HG03280 (cell line): ENCODE data around the gene QPCTL.
"Not testable (repeated sequence)": the region's sequence is repeated elsewhere in the genome, so short reads cannot be mapped to it uniquely, and the experiment has no call there.

Source experiments
- ATAC-seq: cut with Tn5 transposase; IDR thresholded peaks from one replicate; pipeline ENCODE4 v1.9.1; 2021; ENCODE audit warnings: mild to moderate bottlenecking, moderate library complexity; ENCODE audit not compliant: unreplicated experiment

QPCTL gene

DNA sequence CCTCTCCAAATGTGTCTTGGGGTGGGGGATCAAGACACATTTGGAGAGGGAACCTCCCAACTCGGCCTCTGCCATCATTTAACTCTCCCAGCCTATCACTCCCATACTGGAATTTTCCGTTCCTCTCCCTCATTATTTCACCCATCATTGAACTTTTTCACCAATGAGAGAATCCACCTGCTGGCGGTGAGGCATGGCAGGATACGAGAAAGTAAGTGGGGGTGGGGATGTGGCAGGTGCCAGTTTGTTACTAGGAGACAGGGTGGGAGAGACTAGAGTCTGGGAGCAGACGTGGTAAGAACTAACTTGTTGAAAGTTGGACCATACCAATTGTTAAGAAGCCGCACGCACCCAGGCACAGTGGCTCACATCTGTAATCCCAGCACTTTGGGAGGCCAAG lies 17.5 kb upstream of the QPCTL start:
- ATAC-seq = no peak

DNA sequence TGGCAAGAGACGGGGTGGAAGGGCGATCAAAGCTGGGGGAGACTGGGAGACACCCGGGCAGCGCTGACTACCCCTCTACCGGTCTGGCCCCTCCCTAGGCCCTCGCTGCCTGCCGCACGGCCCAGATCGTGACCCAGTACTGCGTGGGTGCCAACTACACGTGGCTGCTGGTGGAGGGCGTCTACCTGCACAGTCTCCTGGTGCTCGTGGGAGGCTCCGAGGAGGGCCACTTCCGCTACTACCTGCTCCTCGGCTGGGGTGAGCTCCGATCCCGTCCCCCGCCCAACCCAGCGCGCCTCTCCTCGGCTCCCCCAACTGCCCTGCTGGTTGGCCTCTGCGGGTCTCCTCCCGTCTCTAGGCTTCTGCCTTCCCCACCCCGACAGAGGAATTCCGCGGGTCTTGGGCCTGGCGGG lies 15.6 kb upstream of the QPCTL start:
- ATAC-seq = no peak

DNA sequence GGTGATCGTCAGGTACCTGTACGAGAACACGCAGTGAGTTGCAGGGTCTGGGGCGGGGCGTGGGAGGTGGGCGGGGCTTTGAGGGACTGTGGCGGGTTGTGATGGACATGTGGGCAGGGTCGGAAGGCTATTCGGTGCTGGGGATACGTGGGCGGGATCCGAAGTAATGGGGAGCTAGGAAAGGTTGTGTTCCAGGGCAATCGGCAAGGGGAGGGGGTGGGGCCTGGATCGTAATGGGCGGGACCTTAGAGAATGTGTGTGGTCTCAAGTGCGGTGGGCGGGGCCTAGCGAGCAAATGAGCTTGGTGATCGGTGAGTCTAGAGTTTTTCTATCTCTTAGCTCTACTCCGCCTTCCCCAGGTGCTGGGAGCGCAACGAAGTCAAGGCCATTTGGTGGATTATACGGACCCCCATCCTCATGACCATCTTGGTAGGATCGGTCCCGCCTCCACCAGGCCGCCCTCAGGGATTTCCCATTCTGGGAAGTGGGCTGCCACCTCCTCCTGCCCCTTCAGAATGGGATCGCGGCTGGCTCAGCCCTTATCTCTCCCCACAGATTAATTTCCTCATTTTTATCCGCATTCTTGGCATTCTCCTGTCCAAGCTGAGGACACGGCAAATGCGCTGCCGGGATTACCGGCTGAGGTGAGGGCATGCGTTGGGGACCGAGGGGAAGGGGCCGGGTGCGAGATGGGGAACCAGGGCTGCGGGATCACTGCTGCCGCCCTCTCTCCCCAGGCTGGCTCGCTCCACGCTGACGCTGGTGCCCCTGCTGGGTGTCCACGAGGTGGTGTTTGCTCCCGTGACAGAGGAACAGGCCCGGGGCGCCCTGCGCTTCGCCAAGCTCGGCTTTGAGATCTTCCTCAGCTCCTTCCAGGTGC lies 14.9 kb upstream of the QPCTL start:
- ATAC-seq = peak; percentile 56

DNA sequence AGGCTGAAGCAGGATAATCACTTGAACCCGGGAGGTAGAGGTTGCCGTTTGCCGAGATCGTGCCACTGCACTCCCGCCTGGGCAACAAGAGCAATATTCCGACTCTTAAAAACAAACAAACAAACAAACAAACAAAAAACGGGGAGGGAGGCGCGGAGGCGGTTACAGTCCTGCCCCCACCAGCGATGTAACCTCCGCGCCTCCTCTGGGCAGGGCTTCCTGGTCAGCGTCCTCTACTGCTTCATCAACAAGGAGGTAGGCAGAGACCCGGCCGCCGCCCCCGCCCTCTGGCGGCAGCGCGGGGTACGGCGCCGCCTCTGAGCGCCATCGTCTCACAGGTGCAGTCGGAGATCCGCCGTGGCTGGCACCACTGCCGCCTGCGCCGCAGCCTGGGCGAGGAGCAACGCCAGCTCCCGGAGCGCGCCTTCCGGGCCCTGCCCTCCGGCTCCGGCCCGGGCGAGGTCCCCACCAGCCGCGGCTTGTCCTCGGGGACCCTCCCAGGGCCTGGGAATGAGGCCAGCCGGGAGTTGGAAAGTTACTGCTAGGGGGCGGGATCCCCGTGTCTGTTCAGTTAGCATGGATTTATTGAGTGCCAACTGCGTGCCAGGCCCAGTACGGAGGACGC lies 11.0 kb upstream of the QPCTL start:
- ATAC-seq = peak; percentile 70

DNA sequence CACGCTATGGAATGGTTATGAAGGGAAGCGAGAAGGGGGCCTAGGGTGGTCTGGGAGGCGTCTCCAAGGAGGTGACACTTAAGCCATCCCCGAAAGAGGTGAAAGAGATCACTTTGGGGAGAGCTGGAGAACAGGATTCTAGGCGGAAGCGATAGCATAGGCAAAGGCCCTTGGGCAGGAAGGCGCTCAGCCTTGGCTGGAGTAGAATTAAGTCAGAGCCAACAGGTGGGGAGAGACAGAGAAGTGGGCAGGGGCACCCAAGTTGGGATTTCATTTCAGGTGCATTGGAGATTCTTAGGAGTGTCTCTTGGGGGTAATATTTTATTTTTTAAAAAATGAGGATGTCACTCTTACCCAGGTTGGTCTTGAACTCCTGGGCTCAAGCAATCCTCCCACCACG lies 10.3 kb upstream of the QPCTL start:
- no peak for ATAC-seq

DNA sequence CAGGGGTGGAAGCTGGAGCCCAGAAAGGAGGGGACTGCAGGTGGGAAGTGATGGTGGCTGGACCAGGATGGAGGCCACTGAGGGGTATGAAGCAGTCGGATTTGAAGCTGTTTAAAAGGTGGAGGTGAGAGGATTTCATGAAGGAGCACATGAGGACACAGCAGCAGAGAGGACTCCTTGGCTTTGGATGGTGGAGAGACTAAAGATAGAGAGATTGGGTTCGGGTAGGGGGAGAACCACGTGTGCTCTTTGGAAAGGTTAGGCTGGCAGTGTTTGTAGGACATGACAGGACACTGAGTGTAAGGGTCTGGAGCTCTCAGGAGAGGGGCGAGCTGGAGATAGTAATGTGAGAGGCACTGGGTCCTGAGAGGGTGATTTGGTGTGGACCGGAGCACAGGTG lies 9.6 kb upstream of the QPCTL start:
- no peak for ATAC-seq

DNA sequence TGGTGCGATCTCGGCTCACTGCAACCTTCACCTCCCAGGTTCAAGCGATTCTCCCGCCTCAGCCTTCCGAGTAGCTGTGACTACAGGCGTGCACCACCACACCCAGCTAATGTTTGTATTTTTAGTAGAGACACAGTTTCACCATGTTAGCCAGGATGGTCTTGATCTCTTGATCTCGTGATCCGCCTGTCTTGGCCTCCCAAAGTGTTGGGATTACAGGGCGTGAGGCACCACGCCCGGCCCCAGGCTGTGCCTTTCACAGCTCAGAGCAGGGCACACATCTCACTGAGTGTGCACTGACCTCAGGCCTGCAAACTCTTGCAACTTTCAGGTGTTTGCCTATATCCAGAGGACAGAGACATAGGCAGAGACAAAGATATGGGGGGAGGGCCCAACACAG lies 7.4 kb upstream of the QPCTL start:
- not testable (repeated sequence) for ATAC-seq

DNA sequence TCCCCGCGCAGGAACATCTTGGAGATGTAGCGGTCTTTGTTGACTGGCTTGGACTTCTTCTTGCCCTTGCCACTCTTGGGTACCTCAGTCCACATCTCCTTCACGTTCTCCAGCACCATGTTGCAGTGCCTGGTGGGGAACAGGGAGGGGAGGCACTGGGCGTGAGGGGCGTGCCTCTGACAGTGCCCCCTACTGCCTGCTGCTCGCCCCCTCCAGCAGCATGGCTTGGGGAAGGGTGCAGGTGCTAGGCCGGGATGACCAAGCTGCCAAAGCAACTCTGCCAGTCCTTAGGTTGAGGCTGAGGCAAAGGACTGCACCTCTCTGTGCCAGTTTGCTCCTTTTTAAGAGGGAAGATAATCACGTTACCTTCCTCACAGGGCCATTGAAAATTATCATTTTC lies 4.9 kb upstream of the QPCTL start:
- ATAC-seq = no peak

DNA sequence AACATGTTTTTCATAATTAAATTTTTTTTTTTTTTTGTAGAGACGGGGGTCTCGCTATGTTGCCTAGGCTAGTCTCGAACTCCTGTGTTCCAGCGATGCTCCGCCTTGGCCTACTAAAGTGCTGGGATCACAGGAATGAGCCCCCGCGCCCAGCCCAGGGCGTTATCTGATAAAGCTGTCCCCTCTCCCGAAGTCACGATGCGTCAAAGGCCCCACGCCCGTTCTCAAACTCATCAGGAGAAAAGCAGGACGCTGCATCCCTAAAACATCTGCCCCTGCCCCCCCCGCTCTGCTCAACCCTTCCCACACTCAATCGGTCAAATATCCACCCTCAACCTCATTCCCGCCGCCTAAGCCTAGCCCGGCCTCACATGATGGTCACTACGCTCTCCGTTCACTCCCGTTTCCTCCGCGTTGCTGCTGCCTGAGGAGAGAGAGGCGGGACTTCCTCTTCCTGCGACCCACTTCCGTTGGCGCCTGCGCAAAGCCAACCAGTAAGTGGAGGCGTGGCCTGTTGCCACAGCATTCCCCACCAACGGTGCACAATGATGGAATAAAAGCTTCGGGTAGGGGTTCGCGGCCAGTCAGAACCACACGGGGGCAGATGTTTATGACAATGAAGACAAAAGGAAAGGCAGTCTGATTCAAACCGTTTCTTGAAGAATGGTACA lies 815 bp upstream of the QPCTL start, which contains the start of gene SNRPD2:
Gene SNRPD2 (minus strand): TSS at position 438 of the 671 bp plus-strand sequence. CDS start 65 bp downstream, at position 373.
- peak; percentile 57 for ATAC-seq

DNA sequence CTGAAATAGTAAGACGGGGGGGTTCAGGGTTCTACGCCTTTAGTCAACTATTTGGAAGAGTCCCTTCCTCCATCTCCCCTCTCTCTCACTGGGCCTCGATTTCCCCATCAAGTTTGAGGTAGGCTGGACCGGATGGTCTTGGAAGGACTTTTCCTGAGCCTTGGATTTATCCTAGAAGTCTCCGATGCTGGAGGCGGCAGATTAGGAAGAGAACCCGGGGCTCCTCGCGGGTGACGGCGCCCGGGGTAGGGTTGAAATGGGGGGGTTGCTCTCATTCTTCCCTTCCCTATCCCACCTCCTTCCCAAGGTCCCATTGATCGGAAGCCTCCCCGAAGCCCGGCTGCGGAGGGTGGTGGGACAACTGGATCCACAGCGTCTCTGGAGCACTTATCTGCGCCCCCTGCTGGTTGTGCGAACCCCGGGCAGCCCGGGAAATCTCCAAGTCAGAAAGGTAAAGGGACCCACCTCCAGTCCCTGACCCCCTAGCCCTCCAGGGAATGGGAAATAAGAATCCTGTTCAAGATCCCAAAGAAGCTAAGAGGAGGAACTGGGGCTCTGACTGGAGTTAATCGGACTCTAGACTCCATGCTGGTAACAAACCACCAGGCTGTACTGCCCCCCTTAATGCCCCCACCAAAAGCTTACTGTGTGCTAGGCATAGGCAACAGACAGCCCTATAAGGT lies 781 bp downstream of the QPCTL start:
- no peak for ATAC-seq

DNA sequence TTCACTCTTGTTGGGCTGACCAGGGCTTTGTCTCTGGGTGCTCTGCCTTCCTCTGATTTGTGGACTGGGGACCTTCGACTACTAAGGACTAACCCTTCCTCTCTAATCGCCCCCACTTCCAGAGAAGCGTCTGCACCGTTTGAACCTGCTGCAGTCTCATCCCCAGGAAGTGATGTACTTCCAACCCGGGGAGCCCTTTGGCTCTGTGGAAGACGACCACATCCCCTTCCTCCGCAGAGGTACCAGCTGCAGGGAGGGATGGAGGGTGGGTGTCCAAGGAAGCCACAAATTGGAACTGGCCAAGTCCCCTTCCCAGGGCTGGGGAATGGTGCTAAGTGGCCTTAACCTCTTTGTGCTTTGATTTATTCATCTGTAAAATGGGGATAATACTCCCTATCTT lies 9.2 kb downstream of the QPCTL start:
- ATAC-seq = no peak

DNA sequence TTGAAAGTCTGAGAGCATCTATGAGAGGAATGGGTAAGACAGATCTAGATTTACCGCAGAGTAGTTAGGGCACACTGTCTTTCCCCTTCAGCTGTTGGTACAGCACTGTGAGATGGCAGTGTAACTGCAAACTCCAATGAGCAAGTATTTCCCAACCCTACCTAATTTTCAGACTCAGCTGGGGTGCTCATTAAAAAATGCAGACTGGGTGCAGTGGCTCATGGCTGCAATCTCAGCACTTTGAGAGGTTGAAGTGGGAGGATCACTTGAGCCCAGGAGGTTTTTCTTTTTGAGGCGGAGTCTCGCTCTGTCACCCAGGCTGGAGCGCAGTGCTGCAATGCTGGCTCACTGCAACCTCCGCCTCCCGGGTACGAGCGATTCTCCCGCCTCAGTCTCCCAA lies 12.6 kb downstream of the QPCTL start:
- ATAC-seq = no peak

DNA sequence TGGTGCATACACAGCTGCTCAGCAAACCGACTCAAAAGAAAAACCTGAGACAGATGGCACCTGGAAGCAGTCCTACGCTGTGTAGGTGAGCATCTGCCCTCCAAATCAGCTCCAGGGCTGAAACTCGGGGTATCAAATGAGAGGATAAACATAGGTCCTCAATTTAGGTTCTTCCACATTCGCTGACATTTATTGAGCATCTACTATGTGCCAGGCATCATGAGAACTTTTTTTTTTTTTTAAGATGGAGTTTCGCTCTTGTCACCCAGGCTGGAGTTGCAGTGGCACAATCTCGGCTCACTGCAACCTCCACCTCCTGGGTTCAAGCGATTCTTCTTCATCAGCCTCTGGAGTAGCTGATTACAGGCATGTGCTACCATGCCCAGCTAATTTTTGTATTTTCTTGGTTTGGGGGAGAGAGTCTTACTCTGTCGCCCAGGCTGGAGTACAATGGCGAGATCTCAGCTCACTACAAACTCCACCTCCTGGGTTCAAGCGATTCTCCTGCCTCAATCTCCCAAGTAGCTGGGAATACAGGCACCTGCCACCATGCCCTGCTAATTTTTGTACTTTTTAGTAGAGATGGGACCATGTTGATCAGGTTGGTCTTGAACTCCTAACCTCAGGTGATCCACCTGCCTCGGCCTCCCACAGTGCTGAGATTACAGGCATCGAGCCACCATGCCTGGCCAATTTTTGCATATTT lies 13.4 kb downstream of the QPCTL start:
- ATAC-seq = no peak

DNA sequence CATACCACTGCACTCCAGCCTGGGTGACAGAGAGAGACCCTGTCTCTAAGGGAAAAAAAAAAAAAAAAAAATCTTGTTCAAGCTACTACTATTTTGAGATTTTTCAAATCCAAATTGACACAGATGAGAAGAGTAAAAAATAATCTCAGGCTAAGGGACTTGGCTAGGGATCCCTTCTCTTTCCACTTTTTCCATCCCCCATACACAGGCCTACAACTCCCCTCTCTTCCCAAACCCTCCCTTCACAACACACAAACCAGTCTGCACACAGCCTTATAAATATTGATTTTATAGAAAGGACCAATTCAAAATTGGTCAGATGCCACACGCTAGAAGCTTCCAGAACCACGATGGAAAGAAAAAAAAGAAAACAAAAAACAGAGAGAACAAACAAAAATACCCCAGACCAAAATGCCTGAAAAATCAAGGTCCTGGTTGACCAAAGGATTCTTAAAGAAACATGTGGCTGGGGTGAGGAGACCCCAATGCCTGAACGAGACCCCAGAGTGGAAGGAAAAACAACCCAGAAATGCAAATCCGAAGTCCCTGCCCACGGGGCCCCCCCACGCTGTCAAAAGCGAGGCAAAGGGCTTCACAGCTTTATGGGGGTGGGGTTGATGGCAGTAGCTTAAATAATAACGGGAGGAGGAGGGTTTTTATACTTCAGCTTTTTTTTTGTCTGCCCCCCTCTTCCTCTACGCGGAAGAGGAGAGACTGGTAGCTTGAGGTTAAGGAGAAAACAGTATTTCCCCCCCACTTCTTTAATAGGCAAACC lies 18.1 kb downstream of the QPCTL start:
- no peak for ATAC-seq

DNA sequence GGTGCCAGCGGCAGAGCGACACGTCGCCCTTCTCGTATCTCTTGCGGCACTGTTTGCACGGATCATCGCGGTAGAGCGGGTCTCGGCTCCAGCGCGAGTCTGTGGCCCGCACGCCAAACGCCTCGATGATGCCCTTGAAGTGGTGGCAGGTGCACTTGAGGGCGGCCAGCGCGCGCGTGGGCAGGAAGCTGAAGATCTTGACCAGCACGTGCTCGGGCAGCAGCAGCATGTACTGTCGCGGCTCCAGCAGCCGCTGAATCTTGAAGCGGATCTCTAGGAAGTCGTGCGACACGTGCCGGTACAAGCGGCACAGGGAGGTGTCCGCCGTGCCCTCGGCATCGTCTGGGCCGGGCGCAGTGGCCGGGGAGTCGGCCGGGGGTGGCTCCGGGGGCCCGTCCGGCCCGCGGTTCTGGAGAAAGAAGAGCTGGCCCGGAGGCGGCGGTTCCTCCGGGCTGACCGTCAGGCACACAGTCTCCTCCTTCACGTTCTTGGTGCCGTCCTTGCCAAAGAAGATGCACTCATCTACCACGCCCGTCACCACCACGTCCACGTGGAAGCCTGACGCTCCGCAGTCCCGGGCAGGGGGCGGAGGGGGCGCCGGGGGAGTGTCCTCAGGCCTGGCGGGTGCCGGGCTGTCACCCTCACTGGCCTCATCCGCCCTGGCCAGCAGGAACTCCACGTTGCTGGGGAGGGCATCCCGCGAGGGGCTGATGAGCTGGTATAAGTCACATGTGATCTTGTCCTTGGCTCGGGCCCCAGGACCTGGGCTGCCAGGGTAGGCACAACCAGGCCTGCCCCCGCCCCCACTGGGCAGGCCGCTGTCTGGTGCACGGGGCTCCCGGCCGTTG lies 19.6 kb downstream of the QPCTL start:
- ATAC-seq = no peak

DNA sequence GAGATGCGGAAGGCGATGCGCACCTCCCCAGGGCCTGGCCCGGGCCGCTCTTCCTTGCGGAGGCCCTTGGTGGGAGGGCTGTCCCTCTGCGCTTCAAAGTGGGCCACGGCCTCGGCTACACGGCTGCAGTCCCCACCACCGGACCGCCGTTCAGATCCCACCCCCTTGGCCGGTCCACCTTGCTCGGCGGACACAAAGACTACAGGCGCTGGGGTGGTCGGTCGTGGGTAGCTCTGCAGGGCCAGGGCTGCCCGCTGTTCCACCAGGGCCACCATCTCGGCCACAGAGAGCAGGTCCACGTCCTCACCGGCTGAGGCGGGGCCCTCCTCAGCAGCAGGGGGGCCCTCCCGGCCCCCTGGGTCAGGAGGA lies 20.2 kb downstream of the QPCTL start:
- ATAC-seq = no peak

DNA sequence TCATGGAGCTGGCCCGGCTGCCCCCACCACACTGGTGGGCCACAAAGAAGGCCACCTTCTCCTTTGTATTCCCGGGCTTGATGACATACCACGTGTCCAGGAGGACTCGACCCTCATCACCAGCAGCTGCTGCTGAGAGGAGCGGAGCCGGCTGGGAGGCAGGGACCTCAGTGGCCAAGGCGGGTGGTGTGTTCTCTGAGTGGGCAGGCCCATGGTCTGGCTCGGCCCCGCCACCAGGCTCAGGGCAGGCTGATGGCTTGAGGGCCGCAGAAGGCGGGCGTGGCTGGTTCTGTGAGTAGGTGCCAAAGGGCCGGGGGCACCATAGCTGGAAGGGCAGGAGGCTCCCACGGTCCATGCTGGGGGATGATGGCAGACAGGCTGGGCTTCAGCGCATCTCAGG lies 20.7 kb downstream of the QPCTL start:
- ATAC-seq = no peak

DNA sequence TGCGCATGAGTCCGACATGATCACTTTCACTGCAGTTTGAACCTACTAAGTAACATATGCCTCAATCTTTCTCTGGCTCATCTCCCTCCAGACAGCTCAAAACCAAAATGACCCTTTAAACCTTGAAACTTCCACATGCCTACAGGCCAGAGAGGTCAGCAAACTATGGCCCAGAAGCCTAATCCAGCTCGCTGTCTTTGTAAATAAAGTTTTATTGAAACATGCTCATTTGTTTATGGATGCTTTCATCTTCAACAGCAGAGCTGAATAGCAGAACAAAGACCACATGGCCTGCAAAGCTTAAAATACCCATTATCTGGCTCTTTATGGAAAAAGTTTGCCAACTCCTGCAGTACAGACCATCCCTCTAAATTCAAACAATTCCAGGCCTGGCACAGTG lies 22.7 kb downstream of the QPCTL start:
- no peak for ATAC-seq
